Esophagus mucosa (tissue), 1 donor: ENCODE measurements around the gene TPBGL. TPM values are rescaled to one million over a fixed set of nuclear protein-coding genes. Genes with fewer than 3 reads are reported as not detected.

Source experiments
- total RNA-seq: library from RNA; stranded (reverse); gene quantifications from one replicate; pipeline ENCODE4 v1.2.4, GENCODE V29; 2023
- donor health status: DM: yes; HTN: yes; CAD: no.

Gene TPBGL
- total RNA-seq, 1 donor from 2014 or later = not detected

Other genes with a start within 250 kb of the TPBGL start
- gene OR2AT4, start 143.9 kb upstream of the TPBGL start, total RNA-seq = not detected
- gene SLCO2B1, start 89.7 kb upstream of the TPBGL start, total RNA-seq = 9.7 TPM
- gene ARRB1, start 110.9 kb downstream of the TPBGL start, total RNA-seq = 7.6 TPM
- 2,660 TPM for gene RPS3, start 158.7 kb downstream of the TPBGL start, total RNA-seq
- 0.84 TPM for gene KLHL35, start 192.4 kb downstream of the TPBGL start, total RNA-seq